Suprapubic skin (tissue), 4 donors: ENCODE data around the gene LRIT1.

Source experiments
- CTCF ChIP-seq, 2 donors: fragments of 200-600 bp in 1 of 2; fragments of 450-650 bp in 1 of 2; sonication (generic) in 1 of 2; IDR thresholded peaks; one replicate each; pipeline ENCODE4 v1.5.1; 2016 to 2019; ENCODE audit warnings: antibody characterized with exemption in 2 of 2, mild to moderate bottlenecking in 1 of 2, moderate library complexity in 1 of 2
- POLR2A ChIP-seq, 2 donors: fragments of 450-650 bp; IDR thresholded peaks; one replicate each; pipeline ENCODE4 v1.6.1; 2017; ENCODE audit warnings: antibody characterized with exemption in 2 of 2, mild to moderate bottlenecking in 2 of 2, moderate library complexity in 2 of 2
- POLR2AphosphoS5 ChIP-seq, 3 donors: sonication (generic); formaldehyde crosslinking; IDR thresholded peaks; one replicate each; pipeline ENCODE4 v1.6.1; 2017; ENCODE audit warnings: antibody characterized with exemption in 3 of 3

- TF ChIP-seq POLR2A (IDR thresholded peaks at IDR 0.05): no peak
- no peak for TF ChIP-seq CTCF (IDR thresholded peaks at IDR 0.05)
- TF ChIP-seq POLR2AphosphoS5 (IDR thresholded peaks at IDR 0.05): no peak
Observed at GRCh38 chr10:84188815-84189214, 52.5 kb downstream of the LRIT1 start.
